ENCODE results near the gene LEMD2.

- TF ChIP-seq CTCF (IDR thresholded peaks at IDR 0.05) (no peak), POLR2A (IDR thresholded peaks at IDR 0.05) (no peak)
Measured at GRCh38 chr6:33813246-33813904, 24.4 kb upstream of the LEMD2 start.
